Endodermal cell (in vitro differentiated cells): Measurements from ENCODE around the gene CCDC167. TPM values are rescaled to one million over a fixed set of nuclear protein-coding genes. Genes with fewer than 3 reads are reported as not detected.

ENCODE experiments used
- DNase-seq: peaks from one replicate; pipeline ENCODE4 v3.0.0-alpha.2; 2017
- H3K27ac ChIP-seq: 2 replicates; pipeline ENCODE4 v1.5.1; 2013; ENCODE audit warnings: mild to moderate bottlenecking, low read depth, low read length, moderate library complexity
- H3K27me3 ChIP-seq: 2 replicates; pipeline ENCODE4 v1.6.1; 2013; ENCODE audit warnings: mild to moderate bottlenecking, low read length, moderate library complexity; ENCODE audit not compliant: insufficient read depth, control insufficient read depth, poor library complexity, severe bottlenecking
- H3K36me3 ChIP-seq: 2 replicates; pipeline ENCODE4 v1.7.0; 2013; ENCODE audit warnings: mild to moderate bottlenecking, low read length, moderate library complexity; ENCODE audit not compliant: control insufficient read depth, insufficient read depth
- H3K4me1 ChIP-seq: one replicate; pipeline ENCODE4 v1.7.0; 2013; ENCODE audit warnings: low read length; ENCODE audit not compliant: control insufficient read depth, insufficient read depth
- H3K4me3 ChIP-seq: 2 replicates; pipeline ENCODE4 v1.5.1; 2013; ENCODE audit warnings: mild to moderate bottlenecking, low read length, moderate library complexity
- H3K9ac ChIP-seq: 2 replicates; pipeline ENCODE4 v1.6.1; 2013; ENCODE audit warnings: mild to moderate bottlenecking, low read length, moderate library complexity; ENCODE audit not compliant: poor library complexity, severe bottlenecking; ENCODE audit errors: extremely low read depth
- H3K9me3 ChIP-seq: 2 replicates; pipeline ENCODE4 v1.6.1; 2013; ENCODE audit warnings: mild to moderate bottlenecking, low read length, moderate library complexity; ENCODE audit not compliant: control insufficient read depth
- H3K27ac Mint-ChIP-seq: 2 replicates; pipeline ENCODE4 v1.8.0; 2020; ENCODE audit warnings: mixed read lengths
- H3K27me3 Mint-ChIP-seq: 2 replicates; pipeline ENCODE4 v1.8.0; 2021; ENCODE audit warnings: mild to moderate bottlenecking, mixed read lengths; ENCODE audit not compliant: insufficient read depth
- H3K36me3 Mint-ChIP-seq: 2 replicates; pipeline ENCODE4 v1.8.0; 2020; ENCODE audit warnings: low read depth, mixed read lengths
- H3K4me1 Mint-ChIP-seq: 2 replicates; pipeline ENCODE4 v1.8.0; 2020; ENCODE audit warnings: mixed read lengths
- H3K4me3 Mint-ChIP-seq: 2 replicates; pipeline ENCODE4 v1.8.0; 2020; ENCODE audit warnings: mild to moderate bottlenecking, moderate library complexity, mixed read lengths
- H3K9me3 Mint-ChIP-seq: 2 replicates; pipeline ENCODE4 v1.8.0; 2020; ENCODE audit warnings: mild to moderate bottlenecking, mixed read lengths
- WGBS, 2 experiments: methylation state at CpG; one replicate each; pipeline versions ENCODE4 v1.1.5 to v1.1.7; 2013; ENCODE audit warnings: missing lambda C conversion rate in 2 of 2, mixed read lengths in 1 of 2; ENCODE audit not compliant: insufficient coverage in 1 of 2, insufficient read length in 1 of 2; 5-methylcytosine and 5-hydroxymethylcytosine counted together
- total RNA-seq, 2 donors: library from RNA; stranded (reverse); fragmentation: NEBNext Ultra II Directional in 1 of 2; extraction: Animal tissue kit (Norgen Biotek cat#: 25700) in 1 of 2; gene quantifications; 2 replicates in 1 of 2; 3 replicates in 1 of 2; pipeline ENCODE4 v1.2.1, GENCODE V29; 2021
- TF ChIP-seq, protein P1 (sequence below): fragments of 200-600 bp; sonication (generic); conservative IDR thresholded peaks from 2 replicates; pipeline ENCODE4 v1.5.0; 2021; ENCODE audit warnings: antibody characterized with exemption, mild to moderate bottlenecking

Gene CCDC167
- total RNA-seq, 2 donors from 2014 or later, result 60.4 to 66.1 TPM

DNA sequence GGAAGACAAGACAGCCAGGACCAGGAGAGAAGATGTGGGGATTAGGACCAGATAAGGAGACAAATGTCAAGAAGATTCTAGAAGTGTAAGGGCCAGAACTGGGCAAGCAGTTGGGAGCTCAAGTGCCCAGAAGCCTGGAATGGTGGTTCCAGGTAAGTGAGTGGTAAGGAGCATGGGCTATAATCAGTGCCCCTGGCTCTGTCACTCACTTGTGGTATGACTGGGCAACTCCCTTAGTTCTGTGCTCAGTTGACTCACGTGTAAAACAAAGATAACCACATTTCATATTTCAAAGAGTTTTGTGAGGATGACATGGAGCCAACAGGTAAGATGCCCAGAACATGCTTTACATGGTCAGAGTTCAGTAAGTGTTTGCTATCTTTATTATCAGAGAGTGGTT is 11.2 kb downstream of the CCDC167 start:
- no peaks in the 10 kb centered on the region for H3K27me3 ChIP-seq
- peak; percentile 44 for DNase-seq
- H3K27ac ChIP-seq, result no peak overlapping the region
- peaks cover 18% of the 10 kb centered on the region for H3K36me3 Mint-ChIP-seq
- 79% methylated on average over 1 of the region's 1 CpG; no CpG with 5 or more reads in 1 of the 2 experiments for WGBS, 2 experiments
- peaks cover 7% of the 10 kb centered on the region for H3K4me1 ChIP-seq
- H3K4me3 Mint-ChIP-seq, result peak overlapping the region; percentile 18
- H3K9ac ChIP-seq, result no peak overlapping the region
- no peaks in the 10 kb centered on the region for H3K27me3 Mint-ChIP-seq
- H3K4me3 ChIP-seq, result no peak overlapping the region
- peaks cover 38% of the 10 kb centered on the region for H3K4me1 Mint-ChIP-seq
- TF ChIP-seq, protein P1, sequence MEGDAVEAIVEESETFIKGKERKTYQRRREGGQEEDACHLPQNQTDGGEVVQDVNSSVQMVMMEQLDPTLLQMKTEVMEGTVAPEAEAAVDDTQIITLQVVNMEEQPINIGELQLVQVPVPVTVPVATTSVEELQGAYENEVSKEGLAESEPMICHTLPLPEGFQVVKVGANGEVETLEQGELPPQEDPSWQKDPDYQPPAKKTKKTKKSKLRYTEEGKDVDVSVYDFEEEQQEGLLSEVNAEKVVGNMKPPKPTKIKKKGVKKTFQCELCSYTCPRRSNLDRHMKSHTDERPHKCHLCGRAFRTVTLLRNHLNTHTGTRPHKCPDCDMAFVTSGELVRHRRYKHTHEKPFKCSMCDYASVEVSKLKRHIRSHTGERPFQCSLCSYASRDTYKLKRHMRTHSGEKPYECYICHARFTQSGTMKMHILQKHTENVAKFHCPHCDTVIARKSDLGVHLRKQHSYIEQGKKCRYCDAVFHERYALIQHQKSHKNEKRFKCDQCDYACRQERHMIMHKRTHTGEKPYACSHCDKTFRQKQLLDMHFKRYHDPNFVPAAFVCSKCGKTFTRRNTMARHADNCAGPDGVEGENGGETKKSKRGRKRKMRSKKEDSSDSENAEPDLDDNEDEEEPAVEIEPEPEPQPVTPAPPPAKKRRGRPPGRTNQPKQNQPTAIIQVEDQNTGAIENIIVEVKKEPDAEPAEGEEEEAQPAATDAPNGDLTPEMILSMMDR, result no peak
- H3K27ac Mint-ChIP-seq, result peak overlapping the region; percentile 1
- H3K9me3 ChIP-seq, result no peaks in the 10 kb centered on the region
- H3K9me3 Mint-ChIP-seq, result peaks cover 7% of the 10 kb centered on the region
- H3K36me3 ChIP-seq, result peaks cover 14% of the 10 kb centered on the region

DNA sequence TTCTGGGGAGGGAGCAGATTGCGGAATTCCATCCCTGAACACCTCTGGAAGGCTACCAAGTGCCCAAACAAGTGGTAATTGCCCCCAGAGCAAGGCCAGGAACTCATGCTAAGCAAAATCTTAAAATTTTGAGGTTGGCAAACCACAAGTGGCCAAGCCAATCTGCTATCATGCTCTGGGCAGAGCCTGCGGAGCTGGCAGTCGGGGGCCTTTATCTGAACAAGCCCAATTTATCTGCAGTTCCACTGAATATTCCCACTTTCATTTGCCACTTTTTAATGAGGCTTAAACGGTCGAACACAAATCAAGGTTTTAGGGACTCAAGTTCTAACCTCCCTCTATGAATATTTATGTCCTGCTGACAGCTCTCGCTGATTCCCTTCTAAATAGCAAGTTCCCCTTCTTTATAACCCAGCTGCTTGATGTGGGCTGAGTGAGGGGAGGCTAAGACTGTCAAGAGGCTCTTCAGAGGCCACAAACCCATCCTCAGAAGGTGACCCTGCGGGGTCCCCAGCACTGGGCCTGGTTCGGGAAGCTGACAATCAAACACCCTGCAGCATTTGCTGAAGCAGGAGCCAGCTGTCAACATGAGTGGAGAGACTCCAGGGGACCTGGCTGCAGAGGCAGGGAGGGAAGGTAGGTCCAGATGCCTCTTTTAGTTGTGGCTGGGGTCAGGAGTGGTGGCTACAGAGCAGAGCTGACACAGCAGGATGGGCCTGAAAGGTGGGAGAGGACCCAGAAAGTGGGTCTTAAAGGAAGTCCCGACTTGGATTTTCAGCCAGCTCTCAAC is 11.9 kb downstream of the CCDC167 start:
- TF ChIP-seq, protein P1, result no peak
- H3K9ac ChIP-seq, result no peak overlapping the region
- no peaks in the 10 kb centered on the region for H3K9me3 ChIP-seq
- Mint-ChIP-seq H3K36me3 (peaks cover 25% of the 10 kb centered on the region), H3K4me3 (no peak overlapping the region), H3K27me3 (no peaks in the 10 kb centered on the region), H3K4me1 (peaks cover 38% of the 10 kb centered on the region), H3K9me3 (peaks cover 7% of the 10 kb centered on the region), H3K27ac (peak overlapping the region; percentile 1)
- no peak overlapping the region for H3K27ac ChIP-seq
- DNase-seq, result peak; percentile 41
- H3K4me1 ChIP-seq, result peaks cover 7% of the 10 kb centered on the region
- peaks cover 21% of the 10 kb centered on the region for H3K36me3 ChIP-seq
- WGBS, 2 experiments, result 84 to 92% methylated on average over 8 to 9 of the region's 9 CpGs
- H3K27me3 ChIP-seq, result no peaks in the 10 kb centered on the region
- no peak overlapping the region for H3K4me3 ChIP-seq

GRCh38 chr6:37486121-37486839 is 13.4 kb downstream of the CCDC167 start:
- H3K4me1 Mint-ChIP-seq, result peaks cover 42% of the 10 kb centered on the region
- no peak overlapping the region for H3K9ac ChIP-seq

More at GRCh38 chr6:37486121-37486839, 13.4 kb downstream of the CCDC167 start:
- Histone ChIP-seq H3K27me3 (no peaks in the 10 kb centered on the region), H3K36me3 (peaks cover 25% of the 10 kb centered on the region), H3K4me1 (peaks cover 18% of the 10 kb centered on the region), H3K27ac (no peak overlapping the region), H3K9me3 (no peaks in the 10 kb centered on the region), H3K4me3 (no peak overlapping the region)
- Mint-ChIP-seq H3K36me3 (peaks cover 33% of the 10 kb centered on the region), H3K27me3 (no peaks in the 10 kb centered on the region), H3K27ac (no peak overlapping the region), H3K9me3 (peaks cover 7% of the 10 kb centered on the region), H3K4me3 (no peak overlapping the region)
- WGBS, 2 experiments, result 89 to 95% methylated on average over 6 to 8 of the region's 8 CpGs
- TF ChIP-seq, protein P1, result no peak
- DNase-seq, result peak; percentile 42
